ENCODE measurements around the gene HMG20A.
"Not testable (repeated sequence)": the region's sequence is repeated elsewhere in the genome, so short reads cannot be mapped to it uniquely, and the experiment has no call there.

Gene HMG20A

GRCh38 chr15:77420610-77421369 lies at the start of gene HMG20A:
Gene HMG20A (plus strand): TSS chr15:77420888. CDS start chr15:77458408, 37,520 bp downstream.
- peak; percentile 81 for DNase-seq

DNA sequence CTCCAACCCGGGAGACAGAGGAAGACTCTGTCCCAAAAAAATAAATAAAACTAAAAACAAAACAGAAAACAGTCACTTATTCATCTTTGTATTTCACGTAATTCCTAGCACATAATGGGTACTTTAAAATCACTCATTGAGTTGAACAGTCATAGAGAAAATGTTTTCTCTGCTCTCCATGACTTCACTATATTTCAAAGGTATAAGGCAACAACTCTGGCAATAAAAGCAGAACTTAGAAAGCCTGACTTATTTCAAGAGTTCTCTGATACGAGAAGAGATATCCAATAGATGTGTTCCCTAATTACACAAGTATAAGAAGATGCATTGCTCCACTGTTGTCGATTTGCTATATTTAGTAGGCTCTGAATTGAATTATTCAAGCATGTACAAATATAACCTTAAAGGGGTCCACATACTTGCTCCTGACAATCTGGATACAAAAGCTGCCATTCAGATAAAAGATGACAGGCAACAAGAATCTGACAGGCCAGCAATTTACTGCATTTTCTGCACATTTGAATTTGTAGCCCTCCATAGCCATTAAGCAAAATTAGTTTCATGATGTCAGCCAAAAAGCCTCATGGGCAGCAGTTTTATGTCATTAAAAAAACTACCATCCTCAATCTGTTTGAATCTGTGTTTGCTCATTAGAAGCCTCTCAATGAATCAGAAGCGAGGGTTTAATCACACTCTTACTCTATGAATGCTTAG lies 48.7 kb upstream of the HMG20A start:
- peak; percentile 18 for DNase-seq

- no peak for DNase-seq
These were observed 47.2 kb upstream of the HMG20A start for GRCh38 chr15:77373441-77373840.

DNA sequence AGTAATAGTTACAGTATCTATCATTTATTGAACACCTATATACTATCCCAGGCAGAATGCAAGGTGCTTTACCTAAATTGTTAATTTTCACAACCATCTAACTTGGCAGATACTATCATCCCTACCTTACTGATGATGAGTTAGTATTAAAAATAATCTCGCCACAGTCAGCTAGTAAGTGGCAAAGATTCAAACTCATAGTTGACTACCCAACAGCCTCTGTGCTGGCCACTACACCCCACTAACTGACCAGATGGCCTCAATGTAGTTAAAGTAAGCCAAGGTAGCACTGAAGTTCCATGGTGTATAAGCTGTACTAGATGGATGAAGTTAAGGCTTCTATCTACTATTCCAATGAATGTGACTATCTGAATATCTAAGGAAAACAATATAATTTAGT lies 45.6 kb upstream of the HMG20A start:
- DNase-seq: no peak

DNA sequence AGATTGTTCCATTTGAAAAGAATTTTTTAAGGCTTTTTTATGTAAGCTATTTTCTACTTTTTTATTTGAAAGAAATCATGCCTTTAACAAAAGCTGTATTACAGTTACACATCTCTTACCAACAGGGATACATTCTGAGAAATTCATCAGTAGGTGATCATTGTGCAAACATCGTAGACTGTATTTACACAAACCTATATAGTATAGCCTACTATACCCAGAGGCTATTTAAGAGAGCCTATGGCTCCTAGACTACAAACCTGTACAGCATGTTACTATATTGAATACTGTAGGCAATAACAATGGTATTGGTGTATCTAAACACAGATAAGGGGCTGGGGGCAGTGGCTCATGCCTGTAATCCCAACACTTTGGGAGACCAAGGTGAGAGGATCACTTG lies 43.9 kb upstream of the HMG20A start:
- DNase-seq: no peak

GRCh38 chr15:77380033-77380432 lies 40.7 kb upstream of the HMG20A start:
- no peak for DNase-seq

GRCh38 chr15:77384086-77384485 lies 36.6 kb upstream of the HMG20A start:
- no peak for DNase-seq

GRCh38 chr15:77384589-77385359 lies 35.9 kb upstream of the HMG20A start:
- no peak for DNase-seq

DNA sequence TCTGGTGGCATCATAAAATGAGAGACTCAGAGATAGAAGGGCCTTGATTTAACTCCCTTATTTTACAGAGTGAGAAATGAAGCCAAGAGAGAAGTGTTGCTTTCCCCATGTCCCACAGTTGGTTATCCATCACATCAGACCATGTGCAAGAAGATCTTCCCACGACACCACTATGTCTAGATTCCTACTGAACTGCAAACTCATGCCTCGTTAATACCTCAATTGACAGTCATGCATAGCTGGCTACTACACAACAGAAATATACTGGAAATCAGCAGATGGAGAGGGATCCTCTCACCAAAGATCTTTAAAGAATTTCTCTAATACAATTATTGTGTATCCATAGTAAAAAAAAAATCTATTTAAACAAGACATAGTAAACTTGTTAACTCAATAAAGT lies 34.1 kb upstream of the HMG20A start:
- no peak for DNase-seq

- DNase-seq: peak; percentile 16
These were observed 33.2 kb upstream of the HMG20A start for GRCh38 chr15:77387365-77388105.

DNA sequence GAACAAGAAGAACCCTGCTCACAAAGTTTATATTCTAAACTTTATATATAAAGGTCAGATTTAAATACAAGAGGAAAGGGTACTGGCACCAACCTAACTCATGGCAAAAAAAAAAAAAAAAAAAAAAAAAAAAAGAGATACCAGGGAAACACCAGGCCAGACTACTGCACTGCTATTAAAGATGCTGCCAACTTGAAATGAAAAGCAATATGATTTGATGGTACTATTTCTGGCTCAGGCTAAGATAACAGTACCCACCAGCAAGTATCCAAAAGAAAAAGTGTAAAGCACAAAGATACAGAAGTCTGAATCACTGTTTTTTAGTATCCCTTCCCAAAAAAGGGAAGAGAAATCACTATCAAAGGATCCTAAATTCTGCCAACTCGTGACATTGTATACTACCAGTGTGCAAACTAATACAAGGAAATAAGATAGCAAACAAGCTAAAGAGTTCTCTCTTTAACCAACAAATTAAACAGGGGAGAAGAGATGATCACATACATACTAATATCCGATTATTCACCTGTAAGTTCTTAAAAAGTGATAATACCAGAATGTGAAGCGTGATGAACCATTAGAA lies 29.2 kb upstream of the HMG20A start:
- no peak for DNase-seq

- DNase-seq: no peak
These were observed 27.8 kb upstream of the HMG20A start for GRCh38 chr15:77392762-77393470.

DNA sequence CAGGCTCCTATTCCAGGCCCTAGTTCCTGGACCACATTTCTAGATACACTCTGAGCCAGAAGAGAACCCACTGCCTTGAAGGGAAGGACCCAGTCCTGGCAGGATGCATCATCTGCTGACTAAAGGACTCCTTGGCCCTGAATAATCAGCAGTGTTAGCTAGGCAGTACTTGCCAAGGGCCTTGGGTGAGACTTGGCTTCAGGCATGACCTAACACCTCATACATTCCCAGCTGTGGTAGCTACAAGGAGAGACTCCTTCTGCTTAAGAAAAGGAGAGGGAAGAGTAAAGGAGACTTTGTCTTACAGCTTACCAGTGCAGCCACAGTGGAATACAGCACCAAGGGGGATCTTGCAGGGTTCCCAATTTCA lies 27.2 kb upstream of the HMG20A start:
- no peak for DNase-seq

DNA sequence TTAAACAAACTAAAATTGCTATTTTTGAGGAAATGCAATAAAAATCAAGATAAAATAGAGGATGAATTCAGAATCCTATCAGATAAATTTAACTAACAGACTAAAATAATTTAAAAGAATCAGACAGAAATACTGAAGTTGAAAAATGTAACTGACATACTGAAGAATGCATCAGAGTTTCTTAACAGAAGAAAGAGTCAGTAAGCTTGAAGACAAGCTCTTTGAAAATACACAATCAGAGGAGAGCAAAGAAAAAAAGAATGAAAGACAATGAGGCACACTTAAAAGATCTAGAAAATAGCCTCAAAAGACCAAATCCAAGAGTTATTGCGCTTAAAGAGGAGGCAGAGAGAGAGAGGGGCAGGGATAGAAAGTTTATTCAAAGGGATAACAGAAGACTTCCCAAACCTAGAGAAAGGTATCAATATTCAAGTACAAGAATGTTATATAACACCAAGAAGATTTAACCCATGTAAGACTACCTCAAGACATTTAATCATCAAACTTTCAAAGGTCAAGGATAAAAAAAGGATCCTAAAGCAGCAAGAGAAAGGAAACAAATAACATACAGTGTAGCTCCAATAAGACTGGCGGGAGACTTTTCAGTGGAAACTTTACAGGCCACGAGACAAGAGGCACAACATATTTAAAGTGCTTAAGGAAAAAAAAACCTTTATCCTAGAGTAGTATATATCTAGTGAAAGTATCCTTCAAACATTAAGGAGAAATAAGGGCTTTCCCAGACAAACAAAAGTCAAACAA lies 25.5 kb upstream of the HMG20A start:
- no peak for DNase-seq

DNA sequence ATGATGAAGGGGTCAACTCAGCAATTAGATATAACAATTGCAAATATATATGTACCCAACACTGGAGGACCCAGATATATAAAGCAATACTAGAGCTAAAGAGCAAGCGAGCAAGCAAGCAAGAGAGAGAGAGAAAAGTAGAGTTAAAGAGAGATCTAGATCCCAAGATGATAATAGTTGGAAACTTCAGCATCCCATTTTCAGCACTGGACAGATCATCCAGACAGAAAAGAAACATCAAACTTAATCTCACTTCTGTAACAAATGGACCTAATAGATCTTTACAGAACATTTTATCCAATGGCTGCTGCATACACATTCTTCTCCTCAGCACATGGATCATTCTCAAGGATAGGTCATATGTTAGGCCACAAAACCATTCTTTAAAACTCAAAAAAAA lies 24.0 kb upstream of the HMG20A start:
- no peak for DNase-seq

DNA sequence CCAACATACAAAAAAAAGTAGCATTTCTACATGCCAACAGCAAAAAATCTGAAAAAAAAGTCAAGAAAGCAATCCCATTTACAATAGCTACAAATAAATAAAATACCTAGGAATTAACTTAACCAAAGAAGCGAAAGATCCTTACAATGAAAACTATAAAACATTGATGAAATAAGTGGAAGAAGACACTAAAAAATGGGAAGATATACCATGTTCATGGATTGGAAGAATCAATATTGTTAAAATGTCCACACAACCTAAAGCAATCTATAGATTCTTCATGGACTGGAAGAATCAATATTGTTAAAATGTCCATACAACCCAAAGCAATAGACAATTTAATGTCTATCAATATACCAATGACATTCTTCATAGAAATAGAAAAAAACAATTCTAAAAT lies 21.8 kb upstream of the HMG20A start:
- DNase-seq: no peak

DNA sequence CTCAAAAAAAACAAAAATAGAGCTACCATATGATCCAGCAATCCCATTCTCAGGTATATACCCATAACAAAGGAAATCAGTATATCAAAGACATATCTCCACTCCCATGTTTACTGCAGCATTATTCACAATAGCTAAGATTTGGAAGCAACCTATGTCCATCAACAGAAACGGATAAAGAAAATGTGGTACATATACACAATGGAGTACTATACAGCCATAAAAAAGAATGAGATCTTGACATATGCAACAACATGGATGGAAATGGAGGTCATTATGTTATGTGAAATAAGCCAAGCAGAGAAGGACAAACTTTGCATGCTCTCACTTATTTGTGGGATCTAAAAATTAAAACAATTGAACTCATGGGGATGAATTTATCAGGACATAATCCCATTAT lies 20.4 kb upstream of the HMG20A start:
- no peak for DNase-seq

- DNase-seq: peak; percentile 64
These were observed 17.8 kb upstream of the HMG20A start for GRCh38 chr15:77402740-77403379.

- DNase-seq: not testable (repeated sequence)
These were observed 14.4 kb upstream of the HMG20A start for GRCh38 chr15:77406173-77406759.

GRCh38 chr15:77406846-77407245 lies 13.8 kb upstream of the HMG20A start:
- DNase-seq: no peak

All from suppressor macrophage treated with lipopolysaccharide for 4 hours (primary cell).